HL-60 (cell line): Measurements from ENCODE around the gene FAM120A.
"Not testable (repeated sequence)": the region's sequence is repeated elsewhere in the genome, so short reads cannot be mapped to it uniquely, and the experiment has no call there.

Source experiments
- DNase-seq, 2 experiments: peaks; one replicate each; pipeline ENCODE4 v3.0.0-alpha.2; 2010 to 2020; ENCODE audit warnings: low read depth in 1 of 2, low spot score in 1 of 2
- H3K27ac ChIP-seq: fragments of 250-450 bp; sonication (Bioruptor Pico); replicated peaks from 2 replicates; pipeline ENCODE4 v1.5.1; 2020; ENCODE audit warnings: mild to moderate bottlenecking, moderate library complexity
- H3K27me3 ChIP-seq: fragments of 250-450 bp; sonication (Bioruptor Pico); 2 replicates; pipeline ENCODE4 v1.5.1; 2021; ENCODE audit warnings: mild to moderate bottlenecking, moderate library complexity; ENCODE audit not compliant: insufficient read depth, poor library complexity, severe bottlenecking
- H3K4me3 ChIP-seq: replicated peaks from 2 replicates; pipeline ENCODE4 v1.5.1; 2011; ENCODE audit warnings: mild to moderate bottlenecking, control low read depth, low read length; ENCODE audit not compliant: insufficient read depth
- GABPA ChIP-seq: IDR thresholded peaks from 2 replicates; pipeline ENCODE4 v1.6.1; 2012; ENCODE audit warnings: low read depth
- POLR2AphosphoS5 ChIP-seq: IDR thresholded peaks from 2 replicates; pipeline ENCODE4 v1.6.1; 2012; ENCODE audit warnings: low read depth
- SPI1 ChIP-seq: IDR thresholded peaks from 2 replicates; pipeline ENCODE4 v1.6.1; 2012; ENCODE audit warnings: low read depth, mild to moderate bottlenecking, borderline replicate concordance
- TF ChIP-seq, protein P1 (sequence below): IDR thresholded peaks from 2 replicates; pipeline ENCODE4 v1.6.1; 2012; ENCODE audit warnings: low read depth; ENCODE audit not compliant: insufficient replicate concordance
- TF ChIP-seq, protein P2 (sequence below): IDR thresholded peaks from one replicate; pipeline ENCODE4 v1.5.1; 2011; ENCODE audit warnings: low read length, control low read depth, inconsistent platforms; ENCODE audit not compliant: insufficient read depth

Gene FAM120A

GRCh38 chr9:93508207-93508606 lies 56.7 kb downstream of the FAM120A start:
- TF ChIP-seq, protein P1, sequence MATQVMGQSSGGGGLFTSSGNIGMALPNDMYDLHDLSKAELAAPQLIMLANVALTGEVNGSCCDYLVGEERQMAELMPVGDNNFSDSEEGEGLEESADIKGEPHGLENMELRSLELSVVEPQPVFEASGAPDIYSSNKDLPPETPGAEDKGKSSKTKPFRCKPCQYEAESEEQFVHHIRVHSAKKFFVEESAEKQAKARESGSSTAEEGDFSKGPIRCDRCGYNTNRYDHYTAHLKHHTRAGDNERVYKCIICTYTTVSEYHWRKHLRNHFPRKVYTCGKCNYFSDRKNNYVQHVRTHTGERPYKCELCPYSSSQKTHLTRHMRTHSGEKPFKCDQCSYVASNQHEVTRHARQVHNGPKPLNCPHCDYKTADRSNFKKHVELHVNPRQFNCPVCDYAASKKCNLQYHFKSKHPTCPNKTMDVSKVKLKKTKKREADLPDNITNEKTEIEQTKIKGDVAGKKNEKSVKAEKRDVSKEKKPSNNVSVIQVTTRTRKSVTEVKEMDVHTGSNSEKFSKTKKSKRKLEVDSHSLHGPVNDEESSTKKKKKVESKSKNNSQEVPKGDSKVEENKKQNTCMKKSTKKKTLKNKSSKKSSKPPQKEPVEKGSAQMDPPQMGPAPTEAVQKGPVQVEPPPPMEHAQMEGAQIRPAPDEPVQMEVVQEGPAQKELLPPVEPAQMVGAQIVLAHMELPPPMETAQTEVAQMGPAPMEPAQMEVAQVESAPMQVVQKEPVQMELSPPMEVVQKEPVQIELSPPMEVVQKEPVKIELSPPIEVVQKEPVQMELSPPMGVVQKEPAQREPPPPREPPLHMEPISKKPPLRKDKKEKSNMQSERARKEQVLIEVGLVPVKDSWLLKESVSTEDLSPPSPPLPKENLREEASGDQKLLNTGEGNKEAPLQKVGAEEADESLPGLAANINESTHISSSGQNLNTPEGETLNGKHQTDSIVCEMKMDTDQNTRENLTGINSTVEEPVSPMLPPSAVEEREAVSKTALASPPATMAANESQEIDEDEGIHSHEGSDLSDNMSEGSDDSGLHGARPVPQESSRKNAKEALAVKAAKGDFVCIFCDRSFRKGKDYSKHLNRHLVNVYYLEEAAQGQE = no peak
- TF ChIP-seq SPI1 (no peak), GABPA (no peak), POLR2AphosphoS5 (no peak)
- TF ChIP-seq, protein P2, sequence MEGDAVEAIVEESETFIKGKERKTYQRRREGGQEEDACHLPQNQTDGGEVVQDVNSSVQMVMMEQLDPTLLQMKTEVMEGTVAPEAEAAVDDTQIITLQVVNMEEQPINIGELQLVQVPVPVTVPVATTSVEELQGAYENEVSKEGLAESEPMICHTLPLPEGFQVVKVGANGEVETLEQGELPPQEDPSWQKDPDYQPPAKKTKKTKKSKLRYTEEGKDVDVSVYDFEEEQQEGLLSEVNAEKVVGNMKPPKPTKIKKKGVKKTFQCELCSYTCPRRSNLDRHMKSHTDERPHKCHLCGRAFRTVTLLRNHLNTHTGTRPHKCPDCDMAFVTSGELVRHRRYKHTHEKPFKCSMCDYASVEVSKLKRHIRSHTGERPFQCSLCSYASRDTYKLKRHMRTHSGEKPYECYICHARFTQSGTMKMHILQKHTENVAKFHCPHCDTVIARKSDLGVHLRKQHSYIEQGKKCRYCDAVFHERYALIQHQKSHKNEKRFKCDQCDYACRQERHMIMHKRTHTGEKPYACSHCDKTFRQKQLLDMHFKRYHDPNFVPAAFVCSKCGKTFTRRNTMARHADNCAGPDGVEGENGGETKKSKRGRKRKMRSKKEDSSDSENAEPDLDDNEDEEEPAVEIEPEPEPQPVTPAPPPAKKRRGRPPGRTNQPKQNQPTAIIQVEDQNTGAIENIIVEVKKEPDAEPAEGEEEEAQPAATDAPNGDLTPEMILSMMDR = no peak
- no peak overlapping the region for H3K27ac ChIP-seq
- H3K27me3 ChIP-seq = no peaks in the 10 kb centered on the region
- DNase-seq = no peak
- no peak overlapping the region for H3K4me3 ChIP-seq

DNA sequence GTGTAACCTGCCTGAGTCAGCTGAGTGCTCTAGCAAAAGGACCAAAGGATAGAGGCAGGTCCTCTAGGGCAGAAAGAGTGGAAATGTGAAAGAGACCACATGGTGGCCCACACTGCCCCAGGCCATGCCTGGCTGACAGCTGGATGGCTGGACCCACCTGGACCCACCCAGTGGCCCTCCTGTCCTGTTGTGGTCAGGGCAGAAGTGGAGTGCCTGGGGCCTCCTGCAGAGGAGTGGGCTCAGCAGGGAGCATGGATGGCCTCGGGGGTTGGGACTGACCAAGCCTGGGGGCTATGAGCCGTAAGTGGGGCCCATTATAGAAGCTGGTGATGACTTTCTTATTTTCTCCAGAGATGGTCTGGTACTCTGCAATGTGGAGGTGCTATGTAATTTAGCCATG lies 57.6 kb downstream of the FAM120A start:
- no peak for TF ChIP-seq SPI1
- no peak for TF ChIP-seq GABPA
- no peak for TF ChIP-seq POLR2AphosphoS5
- Histone ChIP-seq H3K27ac (no peak overlapping the region), H3K4me3 (no peak overlapping the region), H3K27me3 (no peaks in the 10 kb centered on the region)
- no peak for DNase-seq

- Histone ChIP-seq H3K4me3 (no peak overlapping the region), H3K27ac (no peak overlapping the region), H3K27me3 (no peaks in the 10 kb centered on the region)
- no peak for DNase-seq
- TF ChIP-seq GABPA = no peak
- TF ChIP-seq, protein P2 = no peak
Measured at GRCh38 chr9:93510041-93510440, 58.6 kb downstream of the FAM120A start.

- not testable (repeated sequence) for DNase-seq, H3K27me3 ChIP-seq, H3K27ac ChIP-seq, H3K4me3 ChIP-seq
Measured at GRCh38 chr9:93511228-93511627, 59.7 kb downstream of the FAM120A start.

- not testable (repeated sequence) for H3K27me3 ChIP-seq, H3K4me3 ChIP-seq
- peak; percentile 47; the same call in 1 of the 2 replicates for TF ChIP-seq SPI1
- DNase-seq = peak; percentile 54 to 61
- H3K27ac ChIP-seq = peak overlapping the region; percentile 64
Measured at GRCh38 chr9:93512170-93512812, 60.8 kb downstream of the FAM120A start.

DNA sequence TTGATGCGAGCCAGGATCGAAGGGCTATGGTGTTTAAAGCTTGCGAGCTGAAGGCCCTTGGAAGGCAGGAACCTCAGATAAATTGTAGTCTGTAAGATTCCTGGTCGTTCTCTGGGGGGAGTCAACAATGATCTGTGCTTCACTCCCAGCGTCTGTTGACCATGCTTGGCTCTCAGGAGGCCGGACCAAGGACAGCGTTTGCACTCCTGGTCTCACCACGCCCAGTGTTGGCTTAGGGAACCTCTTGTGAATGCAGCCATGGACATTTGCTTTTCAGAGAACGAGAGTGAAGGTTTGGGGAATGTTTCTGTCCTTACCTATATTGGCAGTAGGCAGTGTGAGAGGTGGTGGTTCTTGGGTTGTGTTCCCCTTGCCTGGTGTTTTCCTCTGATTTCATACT lies 62.1 kb downstream of the FAM120A start:
- Histone ChIP-seq H3K4me3 (no peak overlapping the region), H3K27ac (no peak overlapping the region), H3K27me3 (no peaks in the 10 kb centered on the region)
- DNase-seq = no peak
- TF ChIP-seq, protein P1 = no peak
- TF ChIP-seq, protein P2 = no peak
- TF ChIP-seq POLR2AphosphoS5 (no peak), GABPA (no peak), SPI1 (no peak)
